HepG2 (cell line): ENCODE data around the gene ZNF22. TPM values are rescaled to one million over a fixed set of nuclear protein-coding genes. Genes with fewer than 3 reads are reported as not detected.

Source experiments
- ATAC-seq: fragments of 200-7000 bp; cut with Tn5 transposase; 3 replicates; pipeline ENCODE4 v1.9.1; 2020; ENCODE audit warnings: mild to moderate bottlenecking, moderate library complexity
- BruUV-seq: library from RNA; stranded (reverse); fragments of 400-500 nt; replicated peaks from 2 replicates; lab custom pipeline; 2021; lab: Mats Ljungman, UMichigan
- CTCF ChIA-PET: fragments of 300-600 bp; formaldehyde crosslinking; extraction: SDS; loops from one replicate; lab custom pipeline; 2021; ENCODE audit warnings: low total read pairs, inconsistent platforms, low intra/inter-chr PET ratio; lab: Yijun Ruan, JAX
- POLR2A ChIA-PET: fragments of 350-600 bp; sonication (Branson Sonifier 250); formaldehyde crosslinking; loops from one replicate; lab custom pipeline; 2020; ENCODE audit warnings: antibody characterized with exemption, inconsistent platforms; lab: Yijun Ruan, JAX
- DNase-seq: peaks from one replicate; pipeline ENCODE4 v3.0.0-alpha.2; 2015; ENCODE audit warnings: low spot score
- FAIRE-seq: peaks from 3 replicates; lab custom pipeline; 2011; peaks lifted over from hg19 to GRCh38; lab: Jason Lieb, UNC
- H2AFZ ChIP-seq: one replicate; pipeline ENCODE4 v1.6.1; 2011; ENCODE audit warnings: low read length, inconsistent platforms
- H3K27ac ChIP-seq: fragments of 300-600 bp; 3 replicates; pipeline ENCODE4 v1.8.0; 2011; ENCODE audit warnings: mixed run types, mild to moderate bottlenecking, mixed read lengths, low read length, inconsistent platforms; ENCODE audit not compliant: insufficient read depth; ENCODE audit errors: extremely low read length
- H3K27me3 ChIP-seq, 2 experiments: fragments of 200-600 bp in 1 of 2; 2 replicates in 1 of 2; 3 replicates in 1 of 2; pipeline versions ENCODE4 v1.6.0 to v1.8.0; 2011; ENCODE audit warnings: low read length in 2 of 2, mild to moderate bottlenecking in 2 of 2, moderate library complexity in 2 of 2, inconsistent platforms in 1 of 2; ENCODE audit not compliant: insufficient read depth in 2 of 2, control insufficient read depth in 1 of 2
- H3K36me3 ChIP-seq, 2 experiments: fragments of 200-600 bp in 1 of 2; replicated peaks in 1 of 2; 2 replicates in 1 of 2; 3 replicates in 1 of 2; pipeline versions ENCODE4 v1.5.1 to v1.8.0; 2011; ENCODE audit warnings: low read length in 2 of 2, inconsistent platforms in 1 of 2; ENCODE audit not compliant: insufficient read depth in 2 of 2, control insufficient read depth in 1 of 2
- H3K4me1 ChIP-seq: 2 replicates; pipeline ENCODE4 v1.5.1; 2012; ENCODE audit warnings: low read length, inconsistent platforms; ENCODE audit not compliant: insufficient read depth
- H3K4me2 ChIP-seq: 2 replicates; pipeline ENCODE4 v1.6.0; 2011; ENCODE audit warnings: low read depth, low read length, inconsistent platforms
- H3K4me3 ChIP-seq, 3 experiments: fragments of 200-600 bp in 1 of 3; sonication (generic), shearing (Covaris generic) in 1 of 3; replicated peaks in 1 of 3; 2 replicates each; pipeline ENCODE4 v1.5.1; 2011 to 2016; ENCODE audit warnings: low read length in 3 of 3, inconsistent platforms in 2 of 3, low read depth in 2 of 3, mild to moderate bottlenecking in 2 of 3, control low read depth in 1 of 3, mixed read lengths in 1 of 3; ENCODE audit not compliant: insufficient read depth in 1 of 3
- H3K79me2 ChIP-seq: one replicate; pipeline ENCODE4 v1.6.1; 2011; ENCODE audit warnings: low read length, inconsistent platforms; ENCODE audit not compliant: insufficient read depth
- H3K9ac ChIP-seq: 2 replicates; pipeline ENCODE4 v1.6.0; 2011; ENCODE audit warnings: mild to moderate bottlenecking, low read depth, low read length, inconsistent platforms; ENCODE audit not compliant: insufficient read depth
- H3K9me3 ChIP-seq: 2 replicates; pipeline ENCODE4 v1.5.1; 2012; ENCODE audit warnings: mild to moderate bottlenecking, low read length
- H4K20me1 ChIP-seq: 2 replicates; pipeline ENCODE4 v1.6.0; 2011; ENCODE audit warnings: inconsistent platforms, mild to moderate bottlenecking, low read length, moderate library complexity; ENCODE audit not compliant: insufficient read depth
- HNF4A ChIP-seq: sonication (generic); formaldehyde crosslinking; IDR thresholded peaks from 2 replicates; pipeline ENCODE4 v1.4.0; 2020; ENCODE audit warnings: missing genetic modification reagents
- HNF4G ChIP-seq, 2 experiments: sonication (generic) in 1 of 2; formaldehyde crosslinking in 1 of 2; IDR thresholded peaks; 2 replicates each; pipeline versions ENCODE4 v1.4.0 to v1.6.1; 2011 to 2020; ENCODE audit warnings: borderline replicate concordance in 2 of 2, low read depth in 2 of 2, mild to moderate bottlenecking in 2 of 2, low read length in 1 of 2, missing genetic modification reagents in 1 of 2, moderate library complexity in 1 of 2
- IRX3 ChIP-seq: sonication (generic); formaldehyde crosslinking; IDR thresholded peaks from 2 replicates; pipeline ENCODE4 v1.8.1; 2023; ENCODE audit warnings: mild to moderate bottlenecking, low read depth, missing genetic modification reagents, borderline replicate concordance
- MED1 ChIP-seq: sonication (generic); formaldehyde crosslinking; IDR thresholded peaks from 2 replicates; pipeline ENCODE4 v1.4.0; 2020; ENCODE audit warnings: missing genetic modification reagents
- NR2F6 ChIP-seq, 2 experiments: IDR thresholded peaks; 2 replicates each; pipeline ENCODE4 v1.6.1; 2016; ENCODE audit warnings: antibody characterized with exemption in 1 of 2, mild to moderate bottlenecking in 1 of 2
- PPARG ChIP-seq: conservative IDR thresholded peaks from 2 replicates; pipeline ENCODE4 v1.6.1; 2016; ENCODE audit warnings: missing biosample characterization, missing genetic modification reagents
- TRIM24 ChIP-seq: sonication (generic); formaldehyde crosslinking; IDR thresholded peaks from 2 replicates; pipeline ENCODE4 v1.8.0; 2022; ENCODE audit warnings: mild to moderate bottlenecking, missing genetic modification reagents
- ZMYM2 ChIP-seq: sonication (generic); formaldehyde crosslinking; IDR thresholded peaks from 2 replicates; pipeline ENCODE4 v1.8.0; 2022; ENCODE audit warnings: mild to moderate bottlenecking, missing genetic modification reagents
- ZNF232 ChIP-seq: sonication (generic); formaldehyde crosslinking; IDR thresholded peaks from 2 replicates; pipeline ENCODE4 v1.4.0; 2020; ENCODE audit warnings: missing genetic modification reagents, borderline replicate concordance
- ZNF362 ChIP-seq: sonication (generic); formaldehyde crosslinking; IDR thresholded peaks from 2 replicates; pipeline ENCODE4 v1.4.0; 2020; ENCODE audit warnings: missing genetic modification reagents, mild to moderate bottlenecking, borderline replicate concordance
- ZNF576 ChIP-seq: sonication (generic); formaldehyde crosslinking; IDR thresholded peaks from 2 replicates; pipeline ENCODE4 v1.4.0; 2020; ENCODE audit warnings: mild to moderate bottlenecking, missing genetic modification reagents
- WGBS: methylation state at CpG from one replicate; pipeline ENCODE4 v1.1.6; 2017; ENCODE audit warnings: low lambda C conversion rate; 5-methylcytosine and 5-hydroxymethylcytosine counted together
- in situ Hi-C: cut with HindIII; loops from 2 replicates; pipeline ENCODE4 v1.10.0; 2017; ENCODE audit warnings: low pct_unique_long_range_greater_than_20kb; ENCODE audit not compliant: extremely low pct_ligation_motif_present
- intact Hi-C: fragments of 100-400 bp; cut with micrococcal nuclease; formaldehyde crosslinking; loops from one replicate; pipeline ENCODE4 v1.10.0; 2022; ENCODE audit not compliant: unreplicated experiment
- polyA plus RNA-seq, 8 experiments: library from polyadenylated mRNA; depleted of rRNA in 3 of 8; stranded (reverse) in 7 of 8; unstranded in 1 of 8; fragments of >200 nt; fragmentation: Illumina TruSeq in 4 of 8; extraction: Trizol in 4 of 8; gene quantifications; 2 replicates each; pipeline versions ENCODE4 v1.2.1 to v1.2.3, GENCODE V29; 2011 to 2016; ENCODE audit warnings: low read depth in 4 of 8, missing spikeins in 1 of 8, mixed read lengths in 1 of 8; ENCODE audit not compliant: insufficient read depth in 1 of 8
- total RNA-seq, 5 experiments: library from RNA; depleted of rRNA; stranded (reverse); fragments of >200 nt; fragmentation: Illumina TruSeq; extraction: Trizol; gene quantifications; 2 replicates each; pipeline ENCODE4 v1.2.3, GENCODE V29; 2016; ENCODE audit warnings: low read depth in 1 of 5

The ZNF22 gene
- total and polyA plus RNA-seq, 2 of the 13 experiments (the other 11 are each of a cell fraction or from before 2014, with no cell fraction given) = 0.40 to 1.3 TPM

- peak overlapping the region; percentile 95 for H3K4me2 ChIP-seq
- H3K9ac ChIP-seq = peak overlapping the region; percentile 80
- peak overlapping the region; percentile 80 for H3K27ac ChIP-seq
- POLR2A ChIA-PET = interaction anchor here (1.2 to 13.2 kb wide), 8 partner anchors 8 to 33 kb away, joined by 3 to 407 read pairs (median 36); partner anchors contain the start of gene DEPP1
- intact Hi-C loops (loop anchor here (2.0 kb wide), 1 partner anchor 14 kb away; no protein-coding TSS in a partner anchor), in situ Hi-C loops (loop anchor here (25.0 kb wide), 1 partner anchor 1549 kb away; the partner anchor contains the start of gene HNRNPF)
- H2AFZ ChIP-seq = no peak overlapping the region
- CTCF ChIA-PET = no interaction called here
- ATAC-seq (no peak), FAIRE-seq (no peak), DNase-seq (no peak)
- H3K9me3 ChIP-seq = no peaks in the 10 kb centered on the region
- peaks cover 79% of the 10 kb centered on the region for H3K4me1 ChIP-seq
- TF ChIP-seq IRX3 (CRISPR knock-in tag) (no peak), ZNF576 (CRISPR knock-in tag) (no peak), ZMYM2 (no peak), HNF4A (peak; percentile 72), ZNF232 (CRISPR knock-in tag) (no peak), ZNF362 (CRISPR knock-in tag) (no peak), MED1 (0 out of 2 replicates have a peak, but pooled peaks have one; percentile 22), PPARG (CRISPR knock-in tag) (0 out of 2 replicates have a peak, but pooled peaks have one; percentile 36), HNF4G (IDR thresholded peaks at IDR 0.05; ENCODE audit: borderline replicate concordance, low read depth, low read length) (0 out of 2 replicates have a peak, but pooled peaks have one; percentile 38), HNF4G (CRISPR knock-in tag; IDR thresholded peaks at IDR 0.05; ENCODE audit: borderline replicate concordance, low read depth) (no peak), NR2F6 (IDR thresholded peaks at IDR 0.05) (0 out of 2 replicates have a peak, but pooled peaks have one; percentile 22), NR2F6 (CRISPR knock-in tag; IDR thresholded peaks at IDR 0.05) (no peak), TRIM24 (CRISPR knock-in tag) (no peak)
- TF ChIP-seq, all 625 proteins: peak for 5
- 8% methylated on average over 3 of the region's 4 CpGs for WGBS
- TSS peak; percentile 57 for BruUV-seq
- Histone ChIP-seq H3K27me3 (no peaks in the 10 kb centered on the region; a peak in 1 of 5 replicates), H3K4me3 (peak overlapping the region; percentile 82 to 85 (median 84)), H4K20me1 (peaks cover 4% of the 10 kb centered on the region; the same call in 1 of the 2 replicates), H3K79me2 (peaks cover 64% of the 10 kb centered on the region), H3K36me3 (peaks cover 0 to 1% of the 10 kb centered on the region in 2 experiments; a peak in 2 of 5 replicates)
Measured at GRCh38 chr10:44961230-44961571, 39.5 kb upstream of the ZNF22 start.
